Jurkat, Clone E6-1 (cell line): ENCODE results near the gene SLC25A19.

Experiments used
- DNase-seq: peaks from one replicate; pipeline ENCODE4 v3.0.0-alpha.2; 2011; ENCODE audit warnings: low read depth, low spot score
- H3K4me3 ChIP-seq: 2 replicates; pipeline ENCODE4 v1.5.1; 2011; ENCODE audit warnings: mild to moderate bottlenecking, low read length, control low read depth, moderate library complexity

Gene SLC25A19

DNA sequence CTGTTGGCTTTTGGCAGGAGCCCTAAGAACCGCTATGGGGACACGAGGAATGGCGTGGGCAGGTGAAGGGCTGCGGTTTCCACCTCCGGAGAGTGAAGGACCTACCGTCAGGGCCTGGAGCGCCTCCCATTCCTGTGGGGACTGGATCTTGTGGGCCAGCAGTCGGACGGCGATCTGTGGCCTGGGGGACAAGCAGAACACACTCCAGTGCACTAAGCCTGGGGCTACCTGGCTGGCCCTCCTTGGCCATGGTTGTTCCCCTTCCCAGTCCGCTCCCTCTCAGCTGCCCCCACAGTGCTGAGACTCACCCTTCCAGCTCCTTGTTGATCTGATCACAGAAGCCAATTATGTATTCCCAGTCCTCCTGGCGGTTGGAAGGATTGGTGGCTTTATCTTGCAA lies 42.8 kb downstream of the SLC25A19 start:
- DNase-seq: no peak
- no peak overlapping the region for H3K4me3 ChIP-seq

DNA sequence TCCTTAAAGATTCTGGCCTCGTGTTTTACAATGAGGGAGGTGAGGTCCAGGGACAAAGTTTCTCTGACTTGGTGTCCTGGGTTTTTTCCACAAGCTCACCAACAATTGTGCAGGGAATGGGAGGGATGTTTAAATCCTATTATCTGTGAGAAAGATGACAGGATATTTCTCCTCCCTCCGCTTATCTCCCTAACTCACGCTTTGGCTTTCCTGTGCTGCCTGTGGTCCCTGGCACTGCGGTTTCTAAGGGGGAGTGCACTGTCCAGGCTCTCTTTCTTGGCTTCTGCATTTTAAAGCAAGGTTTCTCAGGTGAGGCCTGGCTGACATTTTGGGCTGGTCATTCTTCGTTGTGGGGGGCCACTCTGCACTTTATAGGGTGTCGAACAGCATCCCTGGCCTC lies 44.2 kb downstream of the SLC25A19 start:
- no peak for DNase-seq

GRCh38 chr17:75244133-75244866 lies 44.9 kb downstream of the SLC25A19 start:
- no peak for DNase-seq
- no peak overlapping the region for H3K4me3 ChIP-seq

More for the DNA sequence above, 44.2 kb downstream of the SLC25A19 start:
- no peak overlapping the region for H3K4me3 ChIP-seq

GRCh38 chr17:75242461-75243042 lies 46.7 kb downstream of the SLC25A19 start:
- H3K4me3 ChIP-seq: no peak overlapping the region
- no peak for DNase-seq

DNA sequence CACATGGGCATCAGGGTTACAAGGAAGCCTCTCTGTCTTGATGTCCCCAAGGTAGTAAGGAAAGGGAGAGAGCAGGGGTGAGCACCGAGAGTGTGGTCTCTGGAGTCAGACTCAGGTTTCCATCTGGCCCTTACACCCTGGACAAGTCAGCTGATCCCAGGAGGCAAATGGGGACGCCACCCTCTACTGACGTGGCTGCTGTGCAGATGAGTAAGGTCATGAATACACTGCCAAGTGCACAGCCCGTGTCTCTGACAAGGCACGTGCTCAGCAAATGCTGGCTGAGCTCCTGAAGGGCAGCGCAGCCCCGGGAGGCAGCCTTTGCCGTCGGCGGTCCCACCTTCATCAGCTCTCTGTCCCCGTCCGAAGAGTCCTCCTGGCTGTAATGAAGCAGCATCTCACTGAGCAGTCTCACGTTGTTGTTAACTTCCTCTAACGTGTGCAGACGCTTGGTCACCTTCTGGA lies 47.2 kb downstream of the SLC25A19 start:
- no peak overlapping the region for H3K4me3 ChIP-seq
- no peak for DNase-seq

- DNase-seq: no peak
- no peak overlapping the region for H3K4me3 ChIP-seq
Observed at GRCh38 chr17:75241502-75241901, 47.7 kb downstream of the SLC25A19 start.

GRCh38 chr17:75241143-75241430 lies 48.1 kb downstream of the SLC25A19 start:
- DNase-seq: no peak
- H3K4me3 ChIP-seq: no peak overlapping the region

DNA sequence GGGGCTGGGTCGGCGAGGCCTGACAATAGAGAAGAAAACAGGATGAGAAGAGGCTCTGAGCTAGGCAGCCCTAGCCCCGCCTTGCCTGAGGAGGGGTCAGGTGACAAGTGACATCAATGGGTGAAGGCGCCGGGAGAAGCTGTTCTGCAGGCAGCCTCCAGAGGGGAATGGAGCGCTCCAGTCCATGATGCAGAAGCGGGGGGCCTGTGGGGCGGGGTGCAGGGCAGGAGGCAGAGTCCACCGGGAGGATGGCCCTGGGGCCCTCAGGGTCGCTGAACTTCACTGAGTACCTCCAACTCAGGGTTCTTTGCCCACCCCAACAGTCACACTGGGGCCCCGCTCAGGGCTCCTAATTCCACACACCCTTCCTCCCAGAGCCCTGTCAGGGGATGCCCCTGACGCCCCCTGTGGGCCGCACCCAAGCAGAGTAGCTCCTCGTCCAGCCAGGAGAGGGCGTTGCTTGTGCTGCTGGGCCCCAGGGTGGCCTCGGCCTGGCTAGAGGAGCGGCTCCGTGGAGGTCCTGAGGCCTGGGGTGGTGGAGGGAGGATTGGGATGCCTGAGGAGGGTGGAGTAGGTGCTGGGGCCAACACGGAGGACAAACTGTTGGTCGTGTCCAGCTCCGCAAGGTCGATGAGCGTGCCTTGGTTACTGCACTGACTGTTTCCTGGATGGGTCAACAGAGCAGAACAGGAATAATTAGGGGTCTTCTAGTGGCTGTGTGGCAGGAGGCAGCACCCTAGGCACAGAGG lies 48.7 kb downstream of the SLC25A19 start:
- no peak overlapping the region for H3K4me3 ChIP-seq
- peak; percentile 32 for DNase-seq

DNA sequence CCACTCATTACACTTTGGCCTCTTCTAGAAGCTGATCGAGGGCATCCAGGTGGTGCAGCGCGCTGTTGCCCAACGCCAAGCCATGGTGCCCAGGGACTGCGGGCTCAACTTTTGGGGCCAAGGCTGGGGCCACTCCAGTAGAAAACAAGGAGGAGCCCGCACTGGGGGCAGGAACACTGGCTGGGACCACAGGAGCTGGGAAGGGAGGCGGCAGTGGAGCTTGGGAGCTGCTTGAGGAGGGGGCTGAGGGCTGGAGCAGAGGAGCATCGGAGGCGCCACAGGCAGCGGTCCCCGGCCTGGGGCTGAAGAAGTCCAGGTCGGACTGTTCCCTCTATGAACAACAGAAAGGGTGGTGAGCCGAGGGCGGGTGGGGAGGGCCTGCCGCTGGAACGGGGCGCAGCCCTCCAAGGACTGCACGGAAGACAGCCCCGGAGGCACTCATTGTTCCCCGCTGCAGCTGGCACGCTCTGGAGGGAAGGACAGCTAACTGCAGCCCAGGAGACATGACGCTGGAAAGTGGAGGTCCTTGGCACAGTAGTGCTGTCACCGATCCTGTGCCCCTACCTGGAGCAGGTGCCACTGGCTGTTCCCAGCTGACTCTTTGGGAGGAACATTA lies 49.3 kb downstream of the SLC25A19 start:
- DNase-seq: no peak

GRCh38 chr17:75239214-75239613 lies 50.0 kb downstream of the SLC25A19 start:
- DNase-seq: no peak
- H3K4me3 ChIP-seq: no peak overlapping the region

More for the DNA sequence above, 49.3 kb downstream of the SLC25A19 start:
- no peak overlapping the region for H3K4me3 ChIP-seq

DNA sequence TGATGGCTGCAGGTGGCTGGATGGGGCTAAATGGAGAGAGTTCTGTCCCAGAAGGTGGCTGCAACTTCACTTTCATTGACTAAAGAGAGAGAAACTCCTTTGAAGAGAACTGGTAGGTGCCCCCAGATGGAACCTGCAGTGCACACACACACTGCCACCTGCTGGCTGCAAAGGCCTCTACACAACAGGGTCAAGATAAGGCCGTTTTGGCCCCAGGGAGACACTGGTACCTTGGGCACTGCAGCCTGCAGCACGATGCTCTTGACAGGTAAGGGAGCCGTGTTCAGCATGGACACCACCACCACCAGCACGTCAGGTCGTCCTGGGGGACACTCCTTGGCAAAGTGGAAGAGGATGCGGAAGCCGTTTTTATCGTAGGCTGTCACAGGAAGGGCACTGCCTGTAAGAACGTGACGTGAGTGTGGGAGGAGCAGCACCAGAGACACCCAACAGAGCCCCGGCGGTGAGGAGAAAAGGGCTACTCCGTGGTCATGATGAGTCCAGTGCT lies 50.5 kb downstream of the SLC25A19 start:
- H3K4me3 ChIP-seq: no peak overlapping the region
- DNase-seq: peak; percentile 64

DNA sequence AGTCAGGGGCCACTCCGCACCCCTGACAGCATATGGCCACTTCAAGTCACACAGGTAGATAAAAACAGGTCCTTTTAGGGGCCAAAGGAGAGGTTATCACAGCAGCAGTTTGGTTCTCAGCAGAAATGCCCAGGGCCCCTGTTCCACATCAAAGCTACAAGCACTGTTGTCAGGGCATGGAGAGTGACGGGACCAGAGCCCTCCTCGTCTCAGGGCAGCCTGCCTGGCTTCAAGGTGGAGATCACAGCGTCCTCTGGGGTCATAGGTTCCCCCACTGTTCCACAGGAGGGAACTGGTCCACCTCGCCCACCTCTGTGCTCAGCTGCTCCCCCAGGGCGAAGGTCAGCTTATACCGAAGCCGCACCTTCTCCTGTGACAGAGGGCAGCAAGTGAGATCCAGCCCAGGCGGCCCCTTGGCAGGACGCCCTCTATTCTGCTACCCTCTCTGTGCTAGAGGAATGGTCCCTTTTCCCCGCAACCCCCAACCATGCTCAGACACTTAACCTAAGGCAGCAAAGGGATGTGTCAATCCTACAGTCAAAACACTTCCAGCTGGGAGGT lies 51.1 kb downstream of the SLC25A19 start:
- DNase-seq: no peak
- H3K4me3 ChIP-seq: no peak overlapping the region

- DNase-seq: no peak
- H3K4me3 ChIP-seq: no peak overlapping the region
Observed at GRCh38 chr17:75237100-75238014, 51.9 kb downstream of the SLC25A19 start.

GRCh38 chr17:75232786-75233185 lies 56.4 kb downstream of the SLC25A19 start:
- no peak overlapping the region for H3K4me3 ChIP-seq

DNA sequence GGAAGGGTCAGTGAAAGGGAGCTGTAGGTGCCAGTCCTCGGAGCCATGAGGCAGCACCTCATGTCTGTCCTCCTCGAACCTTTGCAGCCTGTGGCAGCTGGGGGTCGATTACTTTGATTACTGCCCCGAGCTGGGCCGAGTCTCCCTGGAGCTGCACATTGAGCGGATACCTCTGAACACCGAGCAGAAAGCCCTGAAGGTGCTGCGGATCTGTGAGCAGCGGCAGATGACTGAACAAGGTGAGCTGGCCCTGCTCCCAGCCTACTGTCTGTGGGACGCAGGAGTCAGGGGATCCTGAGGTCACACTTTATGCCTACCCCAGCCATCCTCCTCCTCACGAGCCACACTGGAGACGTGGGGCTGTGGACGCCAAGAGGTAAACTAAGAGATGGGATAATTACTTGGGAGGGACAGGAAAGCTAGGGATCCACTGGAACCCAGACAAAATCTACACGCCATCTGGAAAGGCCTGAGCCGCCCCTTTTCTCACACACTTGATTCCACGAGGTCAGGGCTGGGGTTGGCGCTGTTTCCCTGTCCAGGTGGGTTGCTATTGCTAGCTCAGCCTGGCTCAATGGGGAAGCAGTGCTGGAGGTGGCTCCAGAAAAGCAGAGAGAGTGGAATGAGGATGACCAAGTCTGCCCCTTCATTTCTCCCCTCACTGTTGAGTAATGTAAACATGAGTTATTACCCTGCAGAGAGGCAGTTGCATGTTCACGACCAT lies 57.3 kb downstream of the SLC25A19 start:
- H3K4me3 ChIP-seq: no peak overlapping the region
- DNase-seq: no peak

More at GRCh38 chr17:75232786-75233185, 56.4 kb downstream of the SLC25A19 start:
- no peak for DNase-seq

DNA sequence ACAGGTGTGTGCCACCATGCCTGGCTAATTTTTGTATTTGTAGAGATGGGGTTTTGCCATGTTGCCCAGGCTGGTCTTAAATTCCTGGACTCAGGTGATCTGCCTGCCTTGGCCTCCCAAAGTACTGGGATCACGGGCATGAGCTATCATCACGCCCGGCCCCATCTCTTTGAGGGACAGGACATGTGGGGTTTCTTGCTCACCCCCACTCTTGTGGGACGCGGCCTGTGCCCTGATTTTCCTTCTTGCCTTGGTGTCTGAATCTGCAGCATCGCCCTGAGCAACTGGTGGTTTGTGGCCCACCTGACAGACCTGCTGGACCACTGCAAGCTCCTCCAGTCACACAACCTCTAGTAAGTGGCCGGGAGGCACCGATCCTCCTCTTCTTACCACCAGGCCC lies 58.2 kb downstream of the SLC25A19 start:
- no peak for DNase-seq
- no peak overlapping the region for H3K4me3 ChIP-seq

DNA sequence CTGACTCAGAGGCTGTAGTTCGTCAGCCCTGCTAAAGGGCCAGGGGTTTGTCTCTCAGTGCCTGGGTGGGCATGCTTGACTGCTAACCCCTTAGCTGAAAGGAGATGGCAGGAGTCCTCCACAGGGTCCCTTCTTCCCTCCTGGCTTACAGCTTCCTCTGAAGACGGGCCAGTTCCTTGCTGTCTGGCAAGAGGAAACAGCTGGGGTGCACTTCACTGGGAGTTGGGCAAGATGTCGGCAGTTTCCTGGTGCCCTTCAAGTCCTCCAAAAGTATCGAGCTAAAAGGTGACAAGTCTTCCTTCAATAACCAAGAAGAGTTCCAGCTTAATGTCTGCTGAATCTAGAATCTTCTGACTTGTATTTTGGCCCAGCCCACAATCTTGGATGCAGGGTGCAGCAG lies 60.4 kb downstream of the SLC25A19 start:
- no peak for DNase-seq

DNA sequence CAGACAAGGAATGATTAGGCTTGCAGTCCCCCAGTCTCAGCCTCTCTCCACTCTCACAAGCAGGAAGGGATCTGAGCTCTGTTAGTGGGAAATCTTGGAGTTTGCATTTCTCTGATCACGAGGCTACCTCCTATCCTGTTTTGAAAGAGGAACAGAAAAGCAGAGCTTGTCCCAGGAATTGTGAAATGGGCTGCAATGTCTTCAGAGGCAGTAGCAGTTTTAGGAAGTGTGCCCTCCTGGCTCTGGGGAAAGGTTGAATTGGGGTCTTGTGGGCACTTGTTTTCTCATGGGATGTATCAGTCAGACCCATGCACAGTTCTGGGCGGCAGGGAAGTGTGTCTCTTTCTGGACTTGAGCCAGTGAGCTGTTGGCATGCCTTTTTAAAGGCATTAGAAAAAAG lies 60.9 kb downstream of the SLC25A19 start:
- H3K4me3 ChIP-seq: no peak overlapping the region
- DNase-seq: no peak

More for the DNA sequence above, 60.4 kb downstream of the SLC25A19 start:
- H3K4me3 ChIP-seq: no peak overlapping the region
